Measurements from ENCODE around the gene SCAI. TPM values are rescaled to one million over a fixed set of nuclear protein-coding genes. Genes with fewer than 3 reads are reported as not detected.
A peak's percentile ranks its signal among the peaks of the same experiment; 100 is the strongest.
"Not testable (repeated sequence)": the region's sequence is repeated elsewhere in the genome, so short reads cannot be mapped to it uniquely, and the experiment has no call there.

Gene SCAI
- total RNA-seq, 2 experiments from 2014 or later, result 9.0 to 10.8 TPM

DNA sequence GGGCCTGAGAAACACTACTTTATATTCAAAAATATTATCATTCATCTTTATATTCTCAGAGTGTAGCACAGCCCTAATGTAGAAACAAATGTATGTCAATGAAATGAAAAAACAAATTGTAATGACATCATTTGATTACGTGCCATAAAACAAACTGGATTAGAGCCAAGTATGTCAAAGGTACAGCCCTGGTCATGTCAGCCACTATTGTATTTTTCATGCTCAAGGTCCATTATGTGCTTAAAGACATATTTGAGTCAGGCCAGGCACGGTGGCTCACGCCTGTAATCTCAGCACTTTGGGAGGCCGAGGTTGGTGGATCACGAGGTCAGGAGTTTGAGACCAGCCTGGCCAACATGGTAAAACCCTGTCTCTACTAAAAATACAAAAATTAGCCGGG lies 222.9 kb downstream of the SCAI start:
- H3K9me3 Mint-ChIP-seq; intact Hi-C loops (cut with micrococcal nuclease); DNase-seq; CTCF ChIA-PET; H3K4me1 Mint-ChIP-seq (ENCODE audit: low read depth); H3K4me3 Mint-ChIP-seq; H3K27me3 Mint-ChIP-seq; H3K27ac Mint-ChIP-seq: not testable (repeated sequence)
- POLR2A ChIA-PET, result interaction anchor here (0.5 kb wide), 1 partner anchor 16 kb away, joined by 4 read pairs; no protein-coding TSS in a partner anchor
- peaks cover 13% of the 10 kb centered on the region for H3K36me3 Mint-ChIP-seq

DNA sequence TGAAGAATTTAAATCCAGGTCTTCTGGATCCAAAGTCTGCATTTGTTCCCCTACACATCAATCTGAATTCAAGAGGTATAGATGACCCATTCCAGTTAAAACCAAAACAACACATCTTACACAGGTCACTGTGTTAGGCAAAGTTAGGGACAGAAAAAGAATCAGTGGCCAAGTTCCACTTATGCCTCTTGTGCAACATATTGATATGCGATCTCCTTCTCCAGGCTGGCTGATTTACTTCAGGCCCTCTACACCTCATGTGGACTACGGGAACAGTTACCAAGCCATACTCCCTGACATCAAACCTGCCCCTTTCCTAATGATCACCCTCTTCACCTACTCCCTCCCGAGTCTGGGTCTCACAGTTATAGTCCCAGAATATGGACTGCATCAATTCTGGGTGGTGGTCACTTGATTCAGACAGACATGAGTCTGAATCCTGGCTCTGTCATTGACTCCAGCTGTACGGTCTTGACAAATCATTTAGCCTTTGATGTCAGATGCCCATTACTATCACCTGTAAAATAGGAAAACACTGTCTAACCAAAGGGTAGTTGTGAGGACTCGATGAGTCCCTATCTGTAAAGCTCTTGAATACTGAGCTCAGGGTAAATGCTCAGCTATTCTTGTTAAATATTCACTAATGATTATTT lies 228.4 kb downstream of the SCAI start:
- Mint-ChIP-seq H3K27ac (no peak overlapping the region), H3K36me3 (peaks cover 29% of the 10 kb centered on the region)
- CTCF ChIA-PET, result no interaction called here

DNA sequence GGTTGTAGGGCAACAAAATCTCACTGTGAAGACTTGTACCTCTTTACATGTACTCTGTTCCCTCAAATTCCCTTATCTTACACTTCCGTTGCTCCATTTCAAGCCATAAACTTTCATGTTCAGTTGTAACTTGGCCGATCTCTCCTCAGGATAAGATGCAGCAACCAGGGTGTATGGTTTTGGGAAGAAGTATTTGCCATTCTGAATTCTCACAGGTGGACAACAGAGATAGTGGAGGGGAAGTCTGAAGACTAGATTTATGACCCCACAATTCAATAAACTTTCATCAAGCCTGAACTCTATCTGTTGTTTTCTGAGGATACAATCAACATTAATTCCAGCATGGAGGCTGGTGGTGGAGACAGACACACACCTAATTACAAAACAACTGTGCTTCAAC lies 229.9 kb downstream of the SCAI start:
- Mint-ChIP-seq H3K4me3 (no peak overlapping the region), H3K36me3 (peaks cover 28% of the 10 kb centered on the region), H3K9me3 (no peaks in the 10 kb centered on the region), H3K27me3 (no peaks in the 10 kb centered on the region), H3K4me1 (ENCODE audit: low read depth) (no peaks in the 10 kb centered on the region), H3K27ac (no peak overlapping the region)
- CTCF ChIA-PET, result no interaction called here
- DNase-seq, result no peak
- POLR2A ChIA-PET, result no interaction called here
- intact Hi-C loops (cut with micrococcal nuclease), result no loop called here

More for the DNA sequence above, 228.4 kb downstream of the SCAI start:
- intact Hi-C loops (cut with micrococcal nuclease), result no loop called here
- Mint-ChIP-seq H3K4me1 (ENCODE audit: low read depth) (no peaks in the 10 kb centered on the region), H3K4me3 (no peak overlapping the region), H3K27me3 (no peaks in the 10 kb centered on the region), H3K9me3 (no peaks in the 10 kb centered on the region)
- POLR2A ChIA-PET, result no interaction called here
- DNase-seq, result no peak

DNA sequence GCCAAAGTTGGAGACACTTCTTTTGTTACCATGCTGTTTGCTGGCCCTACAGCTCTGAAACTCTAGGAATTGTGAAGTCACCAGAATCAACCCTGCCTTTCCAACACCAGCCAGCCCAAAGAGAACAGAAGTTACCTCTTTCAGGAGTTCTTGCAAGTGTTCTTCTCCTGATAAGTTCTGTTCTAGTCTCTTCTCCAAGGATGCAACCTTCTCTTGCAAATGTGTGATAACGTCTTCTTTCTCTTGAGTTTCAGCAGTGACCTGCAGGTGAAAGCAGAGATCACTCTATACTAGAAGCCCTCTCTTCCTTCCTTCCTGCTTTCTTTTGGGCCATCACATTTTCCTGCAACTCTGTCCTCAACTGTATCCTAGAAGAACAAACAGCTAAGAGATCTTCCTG lies 231.6 kb downstream of the SCAI start:
- Mint-ChIP-seq H3K9me3 (no peaks in the 10 kb centered on the region), H3K4me1 (ENCODE audit: low read depth) (no peaks in the 10 kb centered on the region), H3K27ac (no peak overlapping the region), H3K36me3 (peaks cover 38% of the 10 kb centered on the region), H3K27me3 (no peaks in the 10 kb centered on the region), H3K4me3 (no peak overlapping the region)
- CTCF ChIA-PET, result no interaction called here
- POLR2A ChIA-PET, result no interaction called here
- no peak for DNase-seq
- intact Hi-C loops (cut with micrococcal nuclease), result no loop called here

DNA sequence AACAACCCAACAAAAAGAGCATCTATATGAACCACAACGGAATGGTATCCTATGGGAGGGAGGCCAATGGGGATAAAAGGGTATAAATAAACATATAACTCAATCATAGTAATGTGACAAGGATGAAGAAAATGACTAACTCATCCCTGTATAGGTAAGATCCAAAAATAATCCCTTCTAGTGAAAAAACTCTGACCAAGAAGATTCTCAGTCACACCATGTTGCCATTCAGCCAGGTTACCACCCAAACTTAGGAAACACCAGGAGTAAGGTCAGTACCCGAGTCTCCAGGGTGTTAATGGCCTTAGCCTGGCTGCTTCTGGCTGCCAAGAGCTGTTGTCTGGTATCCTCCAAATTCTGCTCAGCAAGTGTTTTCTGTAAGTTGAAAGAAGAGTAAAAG lies 235.2 kb downstream of the SCAI start:
- POLR2A ChIA-PET, result no interaction called here

DNA sequence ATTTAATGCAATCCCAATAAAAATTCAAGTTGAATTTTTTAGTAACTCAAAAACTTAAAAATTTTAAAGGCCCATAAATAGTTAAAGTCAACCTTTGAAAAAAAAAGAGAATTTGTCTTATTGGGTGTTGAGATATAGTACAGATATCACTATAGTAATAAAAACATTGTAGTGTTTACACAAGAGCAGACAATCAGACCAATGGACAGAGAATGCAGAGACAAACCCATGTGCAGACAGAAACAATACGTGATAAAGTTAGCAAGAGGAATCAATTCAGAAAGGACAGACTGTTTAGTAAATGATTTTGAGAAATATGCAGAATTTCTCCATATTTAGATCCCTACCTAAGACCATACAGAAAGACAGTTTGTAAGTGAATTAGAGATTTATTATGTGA lies 236.4 kb downstream of the SCAI start:
- H3K27ac Mint-ChIP-seq, result no peak overlapping the region

More for the DNA sequence above, 235.2 kb downstream of the SCAI start:
- Mint-ChIP-seq H3K4me1 (ENCODE audit: low read depth) (no peaks in the 10 kb centered on the region), H3K4me3 (no peak overlapping the region), H3K9me3 (no peaks in the 10 kb centered on the region), H3K27ac (no peak overlapping the region), H3K36me3 (peaks cover 41% of the 10 kb centered on the region), H3K27me3 (no peaks in the 10 kb centered on the region)
- intact Hi-C loops (cut with micrococcal nuclease), result no loop called here
- CTCF ChIA-PET, result interaction anchor here (0.8 kb wide), 1 partner anchor 15 kb away, joined by 3 read pairs; no protein-coding TSS in a partner anchor
- no peak for DNase-seq

DNA sequence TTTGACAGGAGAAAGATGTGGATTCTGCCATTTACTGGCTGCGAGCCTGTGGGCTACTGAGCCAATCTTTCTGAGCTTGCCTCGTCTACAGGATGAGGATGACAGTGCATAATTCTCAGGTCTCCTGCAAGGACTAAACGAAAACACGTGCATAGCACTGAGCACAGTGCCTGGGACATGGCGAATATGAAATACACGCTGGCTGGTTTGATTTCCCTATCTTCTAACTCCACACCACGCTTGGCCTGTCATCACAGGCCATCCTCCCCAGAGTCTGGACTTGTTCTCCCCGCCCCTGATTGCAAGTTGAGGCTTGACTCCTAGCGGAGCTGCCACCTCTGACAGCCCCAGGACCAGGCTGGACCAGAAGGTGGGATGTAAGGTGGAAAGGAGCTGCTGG lies 243.5 kb downstream of the SCAI start:
- no peaks in the 10 kb centered on the region for H3K27me3 Mint-ChIP-seq
- ChIA-PET POLR2A (no interaction called here), CTCF (no interaction called here)
- peaks cover 47% of the 10 kb centered on the region for H3K36me3 Mint-ChIP-seq
- H3K4me3 Mint-ChIP-seq, result no peak overlapping the region
- peaks cover 7% of the 10 kb centered on the region for H3K4me1 Mint-ChIP-seq (ENCODE audit: low read depth)
- DNase-seq, result no peak
- no peaks in the 10 kb centered on the region for H3K9me3 Mint-ChIP-seq
- H3K27ac Mint-ChIP-seq, result no peak overlapping the region
- intact Hi-C loops (cut with micrococcal nuclease), result no loop called here

More for the DNA sequence above, 236.4 kb downstream of the SCAI start:
- Mint-ChIP-seq H3K36me3 (peaks cover 41% of the 10 kb centered on the region), H3K4me3 (no peak overlapping the region), H3K4me1 (ENCODE audit: low read depth) (no peaks in the 10 kb centered on the region), H3K9me3 (no peaks in the 10 kb centered on the region), H3K27me3 (no peaks in the 10 kb centered on the region)
- no peak for DNase-seq
- ChIA-PET CTCF (interaction anchor here (1.0 kb wide), 1 partner anchor 54 kb away, joined by 3 read pairs; the partner anchor contains the start of gene WDR38), POLR2A (no interaction called here)
- intact Hi-C loops (cut with micrococcal nuclease), result no loop called here

DNA sequence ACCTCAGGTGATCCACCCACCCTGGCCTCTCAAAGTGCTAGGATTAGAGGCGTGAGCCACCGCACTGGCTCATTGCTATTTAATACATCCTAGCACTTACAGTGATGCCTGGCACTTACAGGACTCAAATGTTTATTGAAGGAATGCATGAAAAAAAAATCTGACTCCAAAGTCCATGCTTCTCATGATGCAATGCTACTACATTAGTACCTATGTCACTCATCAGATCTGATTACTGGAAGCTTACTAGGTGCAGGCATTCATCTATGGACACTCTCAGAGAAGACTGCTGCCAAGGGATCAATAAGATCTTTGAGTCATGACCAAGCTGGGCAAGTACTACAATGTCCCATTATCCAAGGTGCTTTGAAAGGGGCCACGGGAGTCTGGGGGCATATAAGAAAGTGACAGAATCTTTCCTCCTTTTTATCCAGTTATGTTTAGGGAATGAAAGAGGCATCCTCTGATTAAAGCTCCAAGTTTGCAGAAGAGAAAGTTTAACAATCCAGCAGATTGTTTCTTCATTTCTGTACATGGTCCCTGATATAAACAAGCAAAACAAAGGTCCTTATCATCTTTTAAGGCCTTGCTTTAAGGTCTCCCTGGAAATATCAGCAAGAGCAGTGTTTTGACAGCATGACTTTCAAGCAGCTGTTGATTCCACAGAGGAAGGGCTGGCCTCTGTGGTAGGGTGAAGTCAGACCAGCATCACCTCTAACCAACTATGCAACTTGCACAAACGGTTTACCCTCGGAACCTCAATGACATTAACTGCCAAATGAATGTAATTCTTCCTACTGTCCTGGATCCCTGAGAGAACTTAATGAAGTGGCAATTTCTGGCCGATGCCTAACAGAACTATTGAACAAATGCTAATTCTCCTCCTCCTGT lies 245.5 kb downstream of the SCAI start:
- H3K4me3 Mint-ChIP-seq, result no peak overlapping the region
- POLR2A ChIA-PET, result no interaction called here
- H3K9me3 Mint-ChIP-seq, result no peaks in the 10 kb centered on the region
- CTCF ChIA-PET, result no interaction called here
- no peak for DNase-seq
- peaks cover 49% of the 10 kb centered on the region for H3K36me3 Mint-ChIP-seq
- H3K27ac Mint-ChIP-seq, result no peak overlapping the region
- intact Hi-C loops (cut with micrococcal nuclease), result no loop called here
- H3K27me3 Mint-ChIP-seq, result no peaks in the 10 kb centered on the region
- H3K4me1 Mint-ChIP-seq (ENCODE audit: low read depth), result peaks cover 11% of the 10 kb centered on the region

DNA sequence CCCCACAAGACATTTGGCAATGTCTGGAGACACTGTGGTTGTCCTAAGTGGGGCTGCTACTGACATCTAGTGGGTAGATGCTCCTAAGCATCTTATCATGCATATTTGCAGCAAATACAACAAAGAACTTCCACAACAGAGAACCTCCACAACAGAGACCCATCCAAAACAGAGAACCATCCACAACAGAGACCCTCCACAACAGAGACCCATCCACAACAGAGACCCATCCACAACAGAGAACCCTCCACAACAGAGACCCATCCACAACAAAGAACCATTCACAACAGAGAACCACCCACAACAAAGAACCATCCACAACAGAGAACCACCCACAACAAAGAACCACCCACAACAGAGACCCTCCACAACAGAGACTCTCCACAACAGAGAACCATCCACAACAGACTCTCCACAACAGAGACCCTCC lies 248.6 kb downstream of the SCAI start:
- peak; percentile 29 for DNase-seq
- ChIA-PET CTCF (interaction anchor here (0.9 to 1.8 kb wide), 4 partner anchors 21 to 123 kb away, joined by 3 to 13 read pairs (median 5); partner anchors contain the start of genes NR6A1 and RPL35), POLR2A (no interaction called here)
- H3K4me3 Mint-ChIP-seq, result no peak overlapping the region
- H3K27me3 Mint-ChIP-seq, result no peaks in the 10 kb centered on the region
- peaks cover 56% of the 10 kb centered on the region for H3K36me3 Mint-ChIP-seq
- H3K27ac Mint-ChIP-seq, result no peak overlapping the region
- no peaks in the 10 kb centered on the region for H3K9me3 Mint-ChIP-seq
- H3K4me1 Mint-ChIP-seq (ENCODE audit: low read depth), result peaks cover 11% of the 10 kb centered on the region
- intact Hi-C loops (cut with micrococcal nuclease), result loop anchor here (1.0 kb wide), 1 partner anchor 120 kb away; no protein-coding TSS in a partner anchor

DNA sequence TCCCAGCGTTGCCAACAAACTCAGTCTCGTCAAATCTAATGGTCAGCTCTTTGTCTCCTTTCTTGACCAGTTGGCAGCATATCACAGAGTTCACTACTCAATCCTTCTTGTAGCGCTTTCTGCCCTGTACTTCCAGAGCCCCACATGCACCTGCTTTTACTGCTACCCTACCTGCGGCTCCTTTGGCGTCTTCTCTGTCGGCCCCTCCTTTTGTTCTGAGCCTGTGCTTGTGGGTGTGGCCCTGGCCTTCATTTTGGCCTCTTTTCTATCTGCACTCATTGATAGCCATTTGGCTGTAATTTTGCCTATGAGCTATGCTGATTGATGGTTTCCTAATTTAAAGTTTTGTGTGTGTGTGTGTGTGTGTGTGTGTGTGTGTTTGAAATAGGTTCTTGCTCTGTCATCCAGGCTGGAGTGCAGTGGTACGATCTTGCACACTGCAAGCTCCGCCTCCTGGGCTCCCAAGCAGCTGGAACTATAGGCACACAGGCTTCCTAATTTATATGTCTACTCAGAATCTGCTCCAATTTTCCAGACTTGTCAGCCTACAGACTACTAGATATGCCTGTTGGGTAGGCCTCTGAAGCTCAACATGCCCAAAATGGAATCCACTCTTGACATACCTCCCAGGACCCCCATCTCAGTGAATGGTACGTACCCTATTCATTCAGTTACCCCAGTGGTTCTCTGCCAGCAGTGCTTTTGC lies 249.1 kb downstream of the SCAI start:
- H3K36me3 Mint-ChIP-seq, result peaks cover 57% of the 10 kb centered on the region

More for the DNA sequence above, 249.1 kb downstream of the SCAI start:
- POLR2A ChIA-PET, result no interaction called here
- peaks cover 11% of the 10 kb centered on the region for H3K4me1 Mint-ChIP-seq (ENCODE audit: low read depth)
- CTCF ChIA-PET, result interaction anchor here (0.6 to 2.0 kb wide), 9 partner anchors 15 to 250 kb away, joined by 3 to 13 read pairs (median 4); partner anchors contain the start of genes NR6A1, RPL35 and WDR38
- intact Hi-C loops (cut with micrococcal nuclease), result loop anchor here (1.0 kb wide), 1 partner anchor 120 kb away; no protein-coding TSS in a partner anchor
- H3K27ac Mint-ChIP-seq, result no peak overlapping the region
- no peaks in the 10 kb centered on the region for H3K9me3 Mint-ChIP-seq
- no peak overlapping the region for H3K4me3 Mint-ChIP-seq
- DNase-seq, result no peak
- H3K27me3 Mint-ChIP-seq, result no peaks in the 10 kb centered on the region

All from activated CD4-positive, alpha-beta memory T cell treated with anti-CD3 and anti-CD28 coated beads for 36 hours (primary cell).